GM12872 (cell line): ENCODE results near the gene PGAP3.

Experiments used
- CTCF ChIP-seq: IDR thresholded peaks from 3 replicates; pipeline ENCODE4 v1.5.1; 2011; ENCODE audit warnings: low read depth, mild to moderate bottlenecking, low read length, moderate library complexity; ENCODE audit not compliant: insufficient read depth

Gene PGAP3

GRCh38 chr17:39684369-39685192 is 3.3 kb downstream of the PGAP3 start:
- no peak for TF ChIP-seq CTCF

GRCh38 chr17:39683295-39683939 is 4.4 kb downstream of the PGAP3 start:
- no peak for TF ChIP-seq CTCF

- no peak for TF ChIP-seq CTCF
Measured at GRCh38 chr17:39679521-39680192, 8.2 kb downstream of the PGAP3 start.

GRCh38 chr17:39678340-39679116 is 9.3 kb downstream of the PGAP3 start:
- no peak for TF ChIP-seq CTCF

- no peak for TF ChIP-seq CTCF
Measured at GRCh38 chr17:39677542-39678339, 10.1 kb downstream of the PGAP3 start.

GRCh38 chr17:39677072-39677471 is 10.8 kb downstream of the PGAP3 start:
- no peak for TF ChIP-seq CTCF
